Fibroblast of villous mesenchyme (primary cell): ENCODE measurements around the gene FST. TPM values are rescaled to one million over a fixed set of nuclear protein-coding genes. Genes with fewer than 3 reads are reported as not detected.

Source experiments
- DNase-seq: peaks from one replicate; pipeline ENCODE4 v3.0.0-alpha.2; 2010; ENCODE audit warnings: low read depth
- H3K4me3 ChIP-seq: 2 replicates; pipeline ENCODE4 v1.5.1; 2011; ENCODE audit warnings: low read depth, mild to moderate bottlenecking, low read length
- total RNA-seq: library from RNA; depleted of rRNA; stranded (reverse); fragments of >200 nt; gene quantifications from 2 replicates; pipeline ENCODE4 v1.2.3, GENCODE V29; 2012
- TF ChIP-seq, protein P1 (sequence below): IDR thresholded peaks from 2 replicates; pipeline ENCODE4 v1.5.1; 2012; ENCODE audit warnings: low read depth, mild to moderate bottlenecking, low read length; ENCODE audit not compliant: insufficient read depth

The FST gene
- total RNA-seq, 1 donor, result 29.8 TPM

DNA sequence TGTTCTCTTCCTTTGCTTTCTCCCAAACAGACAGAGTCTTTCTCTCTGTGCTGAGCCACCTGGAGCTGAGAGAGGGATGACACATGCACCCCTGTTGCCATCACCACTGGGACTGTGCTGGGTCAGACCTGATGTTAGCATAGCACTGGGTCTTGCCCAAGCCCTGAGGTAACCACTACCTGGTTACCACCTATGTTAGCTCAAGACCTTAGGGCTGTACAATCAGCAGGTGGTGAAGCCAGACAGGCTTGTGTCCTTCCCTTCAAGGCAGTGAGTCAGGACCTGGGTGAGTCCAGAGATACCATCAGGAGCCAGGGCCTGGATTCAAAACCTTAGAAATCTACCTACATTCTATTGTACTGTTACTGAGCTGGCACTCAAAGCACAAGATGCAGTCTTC is 32.1 kb downstream of the FST start:
- DNase-seq, result no peak
- TF ChIP-seq, protein P1, sequence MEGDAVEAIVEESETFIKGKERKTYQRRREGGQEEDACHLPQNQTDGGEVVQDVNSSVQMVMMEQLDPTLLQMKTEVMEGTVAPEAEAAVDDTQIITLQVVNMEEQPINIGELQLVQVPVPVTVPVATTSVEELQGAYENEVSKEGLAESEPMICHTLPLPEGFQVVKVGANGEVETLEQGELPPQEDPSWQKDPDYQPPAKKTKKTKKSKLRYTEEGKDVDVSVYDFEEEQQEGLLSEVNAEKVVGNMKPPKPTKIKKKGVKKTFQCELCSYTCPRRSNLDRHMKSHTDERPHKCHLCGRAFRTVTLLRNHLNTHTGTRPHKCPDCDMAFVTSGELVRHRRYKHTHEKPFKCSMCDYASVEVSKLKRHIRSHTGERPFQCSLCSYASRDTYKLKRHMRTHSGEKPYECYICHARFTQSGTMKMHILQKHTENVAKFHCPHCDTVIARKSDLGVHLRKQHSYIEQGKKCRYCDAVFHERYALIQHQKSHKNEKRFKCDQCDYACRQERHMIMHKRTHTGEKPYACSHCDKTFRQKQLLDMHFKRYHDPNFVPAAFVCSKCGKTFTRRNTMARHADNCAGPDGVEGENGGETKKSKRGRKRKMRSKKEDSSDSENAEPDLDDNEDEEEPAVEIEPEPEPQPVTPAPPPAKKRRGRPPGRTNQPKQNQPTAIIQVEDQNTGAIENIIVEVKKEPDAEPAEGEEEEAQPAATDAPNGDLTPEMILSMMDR, result no peak
- H3K4me3 ChIP-seq, result no peak overlapping the region

DNA sequence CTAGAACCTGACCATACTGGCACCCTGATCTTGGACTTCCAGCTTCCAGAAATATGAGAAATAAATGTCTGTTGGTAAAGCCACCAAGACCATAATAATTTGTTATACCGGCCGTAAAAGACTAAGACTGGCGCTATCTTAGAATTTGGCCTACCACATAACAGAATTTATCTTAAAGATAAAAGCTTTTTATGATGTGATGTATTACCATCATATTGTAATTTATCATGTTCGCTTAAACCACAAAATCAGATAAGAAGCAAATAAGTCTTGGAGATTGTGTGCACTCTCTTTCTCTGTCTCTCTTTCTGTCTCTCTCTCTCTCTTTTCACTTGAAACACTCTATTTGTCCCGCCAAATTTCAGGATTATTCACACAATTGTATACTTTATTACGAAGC is 35.6 kb downstream of the FST start:
- no peak overlapping the region for H3K4me3 ChIP-seq
- DNase-seq, result no peak
- TF ChIP-seq, protein P1, result no peak

DNA sequence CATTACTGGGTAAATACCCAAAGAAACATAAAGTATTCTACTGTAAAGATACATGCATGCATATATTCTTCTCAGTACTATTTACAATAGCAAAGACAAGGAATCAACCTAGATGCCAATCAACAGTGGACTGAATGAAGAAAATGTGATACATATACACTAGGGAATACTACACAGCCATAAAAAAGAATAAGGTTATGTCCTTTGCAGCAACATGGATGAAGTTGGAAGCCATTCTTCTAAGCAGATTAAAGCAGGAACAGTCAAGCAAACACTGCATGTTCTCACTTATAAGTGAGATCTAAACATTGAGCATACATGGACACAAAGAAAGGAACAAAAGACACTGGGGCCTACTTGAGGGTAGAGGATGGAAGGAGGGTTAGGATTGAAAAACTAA is 40.4 kb downstream of the FST start:
- H3K4me3 ChIP-seq, result no peak overlapping the region
- TF ChIP-seq, protein P1, result no peak
- DNase-seq, result no peak

Other genes starting within 250 kb of the FST start
- 64.3 and 80.2 TPM in 2 replicates for gene NDUFS4, start 80.0 kb downstream of the FST start, total RNA-seq